Renal cortex interstitium (tissue), 11 donors: ENCODE results near the gene FUBP3. TPM values are rescaled to one million over a fixed set of nuclear protein-coding genes. Genes with fewer than 3 reads are reported as not detected.
"Not testable (repeated sequence)": the region's sequence is repeated elsewhere in the genome, so short reads cannot be mapped to it uniquely, and the experiment has no call there.

Experiments
- DNase-seq, 11 donors: peaks; one replicate each; pipeline ENCODE4 v3.0.0-alpha.2; 2013; ENCODE audit warnings: low read depth in 9 of 11, low spot score in 4 of 11; ENCODE audit errors: extremely low read depth in 1 of 11
- polyA plus RNA-seq, 3 donors: library from polyadenylated mRNA; unstranded; fragments of 120-200 nt; gene quantifications; one replicate each; pipeline ENCODE4 v1.2.1, GENCODE V29; 2013; ENCODE audit not compliant: insufficient read length in 3 of 3

The FUBP3 gene
- polyA plus RNA-seq, 3 donors: 76.6 to 88.6 (median 77.7) TPM

GRCh38 chr9:130544364-130544763 is 35.0 kb upstream of the FUBP3 start:
- no peak for DNase-seq

DNA sequence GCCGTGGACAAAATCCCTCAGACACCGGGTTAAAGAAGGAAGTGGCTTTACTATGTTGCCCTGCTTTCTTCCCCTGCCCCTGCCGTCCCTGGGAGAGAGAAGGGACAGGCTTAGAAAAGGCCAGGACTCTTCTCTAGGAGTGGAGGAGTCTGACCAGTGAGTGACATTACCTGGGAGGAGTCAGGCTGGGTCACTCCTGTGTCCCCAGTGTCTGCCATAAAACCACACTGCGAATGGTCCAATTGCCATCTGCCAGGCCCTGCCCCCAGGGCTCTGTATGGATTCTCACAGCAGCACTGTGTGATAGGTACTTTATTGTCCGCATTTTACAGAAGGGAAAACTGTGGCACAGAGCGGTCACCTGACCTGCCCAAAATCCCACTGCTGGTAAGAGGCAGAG is 31.3 kb upstream of the FUBP3 start:
- no peak for DNase-seq

GRCh38 chr9:130549093-130549735 is 30.2 kb upstream of the FUBP3 start:
- DNase-seq: no peak

GRCh38 chr9:130554606-130555005 is 24.8 kb upstream of the FUBP3 start:
- no peak for DNase-seq

DNA sequence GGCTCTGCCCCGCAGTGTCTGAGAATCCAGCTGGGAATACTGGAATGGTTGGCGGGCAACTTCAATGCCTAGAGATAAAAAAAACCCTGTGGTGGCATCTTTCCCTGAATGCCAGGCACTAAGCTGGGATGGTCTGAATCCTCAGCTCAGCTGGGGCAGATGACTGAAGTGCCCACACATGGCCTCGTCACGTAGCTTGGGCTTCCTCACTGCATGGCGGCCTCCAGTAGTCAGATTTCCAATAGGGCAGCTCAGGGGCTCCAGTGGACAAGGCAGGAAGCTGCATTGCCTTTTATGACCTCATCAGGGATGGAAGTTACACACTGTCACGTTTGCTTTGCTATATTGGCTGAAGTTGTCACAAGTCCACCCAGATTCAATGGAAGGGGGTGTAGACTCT is 24.3 kb upstream of the FUBP3 start:
- no peak for DNase-seq

- no peak for DNase-seq
These were observed 23.4 kb upstream of the FUBP3 start for GRCh38 chr9:130555968-130556367.

- DNase-seq: no peak
These were observed 22.8 kb upstream of the FUBP3 start for GRCh38 chr9:130556396-130557076.

DNA sequence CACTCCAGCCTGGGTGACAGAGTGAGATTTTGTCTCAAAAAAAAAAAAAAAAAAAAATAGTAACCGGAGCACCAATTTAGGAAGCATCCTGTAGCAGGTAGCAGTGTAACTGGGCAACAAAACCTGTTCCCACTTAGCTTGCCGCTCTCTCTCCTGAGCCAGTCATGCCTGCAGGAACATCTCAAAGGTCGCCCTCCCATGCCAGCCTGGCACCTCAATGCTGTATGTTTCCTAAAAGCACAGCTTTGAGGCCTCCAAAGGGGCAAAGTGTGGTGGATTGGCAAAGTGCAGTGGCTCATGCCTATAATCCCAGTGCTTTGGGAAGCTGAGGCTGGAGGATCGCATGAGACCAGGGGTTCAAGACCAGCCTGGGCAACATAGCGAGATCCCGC is 22.3 kb upstream of the FUBP3 start:
- DNase-seq: no peak

- DNase-seq: peak in 1 of 11 donors; percentile 26
These were observed 18.3 kb upstream of the FUBP3 start for GRCh38 chr9:130561056-130561455.

DNA sequence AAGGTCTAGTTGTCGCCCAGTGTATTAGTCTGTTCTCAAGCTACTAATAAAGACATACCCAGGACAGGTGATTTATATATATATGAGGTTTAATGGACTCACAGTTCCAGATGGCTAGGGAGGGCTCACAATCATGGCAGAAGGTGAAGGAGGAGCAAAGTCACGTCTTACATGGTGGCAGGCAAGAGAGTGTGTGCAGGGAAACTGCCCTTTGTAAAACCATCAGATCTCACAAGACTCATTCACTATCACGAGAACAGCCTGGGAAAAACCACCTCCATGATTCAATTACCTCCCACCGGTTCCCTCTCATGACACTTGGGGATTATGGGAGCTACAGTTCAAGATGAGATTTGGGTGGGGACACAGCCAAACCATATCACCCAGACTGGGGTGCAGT is 16.9 kb upstream of the FUBP3 start:
- not testable (repeated sequence) for DNase-seq

- no peak for DNase-seq
These were observed 15.6 kb upstream of the FUBP3 start for GRCh38 chr9:130563797-130564196.

DNA sequence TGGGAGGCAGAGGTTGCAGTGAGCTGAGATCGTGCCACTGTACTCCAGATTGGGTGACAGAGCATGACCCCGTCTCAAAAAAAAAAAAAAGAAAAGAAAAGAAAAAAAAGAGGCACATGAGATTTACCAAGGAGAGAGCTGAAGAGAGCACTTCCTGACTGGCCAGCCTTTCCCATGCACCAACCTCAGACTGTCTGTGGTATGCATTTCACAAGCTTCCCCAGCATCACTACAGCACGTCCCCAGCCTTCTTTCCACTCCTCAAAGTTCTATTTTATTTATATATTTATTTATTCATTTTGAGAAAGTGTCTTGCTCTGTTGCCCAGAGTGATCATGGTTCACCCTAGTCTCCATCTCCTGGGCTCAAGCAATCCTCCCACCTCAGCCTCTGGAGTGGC is 13.6 kb upstream of the FUBP3 start:
- no peak for DNase-seq

DNA sequence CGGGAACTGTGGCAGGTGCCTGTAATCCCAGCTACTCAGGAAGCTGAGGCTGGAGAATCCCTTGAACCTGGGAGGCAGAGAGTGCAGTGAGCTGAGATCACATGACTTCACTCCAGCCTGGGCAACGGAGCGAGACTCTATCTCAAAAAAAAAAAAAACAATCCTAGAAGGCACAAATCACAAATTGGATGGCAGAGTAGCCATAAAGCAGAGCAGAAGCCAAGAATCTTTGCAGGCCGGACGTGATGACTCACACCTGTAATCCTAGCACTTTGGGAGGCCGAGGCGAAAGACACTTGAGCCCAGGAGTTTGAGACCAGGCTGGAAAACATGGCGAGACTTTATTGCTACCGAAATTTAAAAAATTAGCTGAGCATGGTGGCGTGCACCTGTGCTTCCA is 9.2 kb upstream of the FUBP3 start:
- no peak for DNase-seq

DNA sequence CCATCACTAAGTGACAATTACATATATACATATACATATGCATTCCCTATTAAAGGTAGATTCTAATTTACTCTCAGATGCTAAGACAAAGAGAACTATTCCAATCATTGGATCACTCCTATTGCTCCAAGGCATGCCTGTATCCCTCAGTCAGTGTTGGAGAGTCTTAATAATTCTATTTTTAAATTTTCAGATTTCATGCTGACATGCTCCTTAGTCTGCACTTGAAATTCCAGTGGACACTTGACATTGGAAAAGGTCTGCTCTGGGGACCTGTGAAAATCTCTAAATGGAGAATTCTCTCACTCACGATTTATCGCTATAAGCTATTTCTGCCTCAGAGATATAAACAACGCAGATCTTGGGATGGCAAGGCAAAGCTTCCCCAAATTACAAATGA is 3.9 kb upstream of the FUBP3 start:
- no peak for DNase-seq

DNA sequence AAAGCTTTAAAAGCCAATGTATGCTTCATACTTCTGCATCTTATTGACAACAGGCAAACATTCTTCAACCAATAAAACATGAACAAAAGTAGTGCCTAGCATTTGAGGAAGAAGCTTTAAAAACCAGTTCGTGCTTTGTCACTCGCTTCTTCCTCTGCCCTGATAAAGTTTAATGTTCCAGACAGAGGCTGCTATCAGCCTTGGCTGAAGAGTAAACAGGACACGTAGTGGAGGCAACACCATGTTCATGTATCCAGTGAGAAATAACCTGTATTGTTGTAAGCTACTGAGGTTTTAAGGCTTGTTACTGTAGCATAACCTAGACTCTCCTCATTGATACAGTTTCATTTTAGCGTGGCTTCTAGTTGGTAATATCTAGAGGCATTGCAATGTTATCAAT is 3.2 kb upstream of the FUBP3 start:
- no peak for DNase-seq

DNA sequence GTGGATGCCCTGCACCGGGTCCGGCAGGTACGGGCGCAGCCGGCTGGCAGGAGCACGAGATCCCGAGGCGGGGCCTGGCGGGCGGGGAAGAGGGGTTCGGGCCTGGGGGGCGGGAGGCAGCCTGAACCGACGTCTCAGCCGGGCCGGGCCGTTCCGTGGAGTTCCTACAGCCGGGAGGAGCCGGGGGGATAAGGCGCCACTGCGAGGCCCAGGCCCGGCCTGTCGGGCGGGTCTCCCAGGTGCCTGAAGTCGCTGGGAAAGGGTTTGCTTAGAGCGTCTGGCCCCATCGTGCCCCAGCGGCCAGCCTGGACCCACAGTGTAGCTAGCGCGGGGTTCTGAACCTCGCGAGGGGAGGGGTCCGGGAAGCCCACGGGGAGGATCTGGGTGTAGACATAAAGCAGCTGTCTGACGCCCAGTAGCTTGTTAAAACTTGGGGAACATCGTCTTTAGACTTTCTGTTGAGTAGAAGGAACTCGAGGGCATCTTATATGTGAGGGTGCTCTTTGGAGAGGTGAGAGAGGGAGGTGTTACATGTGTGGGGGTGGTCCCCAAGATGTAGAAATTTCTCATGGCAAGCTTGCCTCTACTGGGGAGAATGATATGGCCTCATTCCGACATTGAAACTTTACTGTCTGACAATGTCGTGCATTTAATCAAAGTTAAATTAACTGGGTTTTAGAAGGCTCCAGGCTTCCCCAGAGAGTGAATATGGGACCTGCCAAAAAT is 524 bp downstream of the FUBP3 start:
- DNase-seq: no peak

GRCh38 chr9:130581766-130582165 is 2.4 kb downstream of the FUBP3 start:
- no peak for DNase-seq

DNA sequence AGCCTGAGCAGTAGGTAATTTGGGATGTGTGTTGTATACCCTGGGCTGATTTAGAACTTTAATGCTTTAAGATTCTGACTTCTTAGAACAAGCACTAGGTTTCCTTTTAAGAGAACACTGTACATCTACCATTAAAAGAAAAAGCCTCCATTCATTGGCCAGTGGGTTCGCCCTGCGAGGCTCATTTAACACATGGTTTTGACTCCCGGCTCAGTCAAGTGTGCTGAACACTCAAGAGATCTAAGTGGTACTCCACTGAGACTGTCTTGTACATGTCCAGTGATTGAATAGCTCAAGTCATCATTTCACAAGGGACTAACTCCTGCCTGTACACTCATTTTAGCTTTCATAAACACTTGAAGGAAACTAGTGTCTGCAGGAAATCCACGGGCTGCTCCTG is 3.9 kb downstream of the FUBP3 start:
- DNase-seq: no peak

DNA sequence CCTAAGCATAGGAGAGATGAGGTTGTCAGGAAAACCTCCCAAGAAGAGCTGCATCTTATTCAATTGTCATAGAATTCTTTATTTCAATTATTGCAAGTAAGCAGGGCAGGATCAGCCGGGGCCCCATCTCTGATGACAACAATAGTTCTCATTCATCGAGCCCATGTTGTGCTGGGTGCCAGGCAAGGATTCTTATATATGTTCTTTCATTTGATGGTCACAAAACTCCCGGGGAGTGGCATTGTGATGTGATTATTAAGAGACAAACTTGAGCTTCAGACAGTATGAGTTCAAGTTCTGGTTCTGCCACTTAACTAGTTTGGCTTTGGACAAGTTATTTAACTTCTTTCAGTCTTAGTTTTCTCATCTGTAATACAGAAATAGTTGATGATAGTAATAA is 8.5 kb downstream of the FUBP3 start:
- DNase-seq: no peak

DNA sequence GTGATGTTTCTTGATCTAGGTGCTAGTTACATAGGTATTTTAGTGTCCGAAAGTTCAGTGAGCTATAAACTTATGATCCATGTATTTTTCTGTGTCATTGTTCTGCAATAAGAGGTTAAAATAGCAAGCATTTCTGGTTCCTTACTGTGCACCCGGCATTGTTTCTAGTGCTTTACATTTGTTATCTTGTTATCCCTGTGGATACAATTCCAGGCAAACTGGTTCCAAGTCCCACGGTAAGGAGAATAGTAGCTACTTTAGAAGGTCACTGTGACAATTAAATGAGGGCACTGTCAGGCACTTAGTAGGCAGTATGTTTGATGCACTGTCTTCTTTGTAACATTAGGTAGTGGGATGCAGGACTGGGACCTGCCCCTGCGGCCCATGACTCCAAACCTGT is 9.0 kb downstream of the FUBP3 start:
- no peak for DNase-seq

GRCh38 chr9:130589754-130590153 is 10.4 kb downstream of the FUBP3 start:
- DNase-seq: no peak
